Stimulated activated CD8-positive, alpha-beta memory T cell treated with anti-CD3 and anti-CD28 coated beads, Interleukin-12 subunit alpha, Interleukin-12 subunit beta, amount 100 ng/mL, for 1 hour (primary cell): Measurements from ENCODE around the gene TGM2.

Experiments
- DNase-seq: peaks from one replicate; pipeline ENCODE4 v3.0.0-alpha.2; 2020; ENCODE audit warnings: low read depth

The TGM2 gene

DNA sequence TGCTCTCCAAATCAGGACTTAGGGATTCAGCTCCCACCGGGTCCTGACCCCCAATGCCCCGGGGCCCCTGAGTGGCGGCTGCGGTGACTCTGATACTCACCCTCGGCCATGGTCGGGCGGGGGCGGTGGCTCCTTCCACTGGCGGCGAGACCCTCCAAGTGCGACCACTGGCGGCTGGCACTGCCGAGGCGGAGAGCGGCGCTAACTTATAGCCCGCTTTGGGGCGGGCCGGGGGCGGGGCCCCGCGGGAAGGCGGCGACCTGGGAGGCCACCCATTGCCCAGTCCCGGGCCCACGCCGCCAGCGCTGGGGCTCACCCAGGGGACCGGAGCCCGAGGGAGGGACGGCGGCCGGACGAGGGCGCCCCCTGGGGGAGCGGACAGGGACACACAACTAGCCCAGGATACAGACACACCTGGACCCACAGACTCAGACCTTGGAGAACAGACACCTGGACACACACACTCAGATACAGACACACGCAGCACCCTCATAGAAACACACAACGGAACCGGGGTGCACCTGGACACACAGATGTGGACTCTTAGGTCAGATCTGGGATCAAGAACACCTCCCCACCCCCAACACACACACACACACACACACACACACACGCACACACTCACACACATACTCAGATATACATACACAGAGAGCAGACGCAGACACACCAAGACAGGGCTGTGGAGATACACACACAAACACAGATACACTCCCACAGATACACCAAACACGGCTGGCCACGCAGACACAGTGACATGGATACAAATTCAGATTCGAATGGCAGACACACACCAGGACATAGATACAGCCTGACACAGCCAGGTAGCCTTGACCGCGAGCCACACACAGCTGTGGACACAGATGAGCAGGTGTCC is at the start of gene TGM2:
TGM2 (minus strand) TSS at position 182 of the 877 bp plus-strand sequence; CDS start at position 110, 72 bp downstream.
- no peak for DNase-seq

DNA sequence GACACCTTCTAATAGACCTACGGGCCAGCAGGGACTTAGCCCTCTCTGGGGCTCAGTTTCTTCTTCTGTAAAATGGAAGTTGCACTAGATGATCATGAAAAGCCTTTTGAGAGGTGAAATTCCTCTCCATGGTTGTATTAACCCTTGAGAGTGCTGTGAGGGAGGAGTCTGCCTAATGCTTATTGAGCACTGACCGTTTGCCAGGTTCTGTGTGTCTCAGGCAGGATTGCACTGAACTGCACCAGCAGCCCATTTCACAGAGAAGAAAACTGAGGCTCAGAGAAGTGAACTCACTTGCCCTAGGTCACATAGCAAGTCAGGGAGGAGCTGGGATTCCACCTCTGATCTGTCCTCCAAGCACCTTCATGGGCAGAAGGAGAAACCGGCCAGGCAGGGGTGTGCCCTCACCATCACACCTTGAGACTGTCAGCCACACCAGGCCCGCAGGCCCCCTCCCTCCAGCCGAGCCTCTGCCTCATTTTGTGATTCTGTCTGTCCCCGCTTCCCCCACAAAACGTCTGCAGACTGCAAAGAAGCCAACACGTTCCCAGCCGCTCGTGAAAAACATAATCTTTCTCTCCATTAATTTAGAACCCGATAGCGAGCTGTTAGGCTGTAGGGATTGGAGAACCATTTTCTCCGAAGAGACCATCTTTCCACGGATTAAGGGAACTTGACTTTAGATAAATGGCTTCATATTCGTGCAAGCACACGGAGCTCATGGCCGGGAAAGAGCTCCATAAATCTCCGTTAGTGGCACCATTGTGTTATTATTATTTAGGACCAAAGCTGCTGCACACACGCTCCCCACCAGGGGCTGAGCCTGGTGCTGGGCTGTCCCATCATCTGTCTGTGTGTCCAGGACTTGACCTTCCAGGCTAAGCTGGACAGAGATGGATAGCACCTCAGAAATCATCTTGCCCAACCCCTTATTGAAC is 49.5 kb upstream of the TGM2 start:
- no peak for DNase-seq

DNA sequence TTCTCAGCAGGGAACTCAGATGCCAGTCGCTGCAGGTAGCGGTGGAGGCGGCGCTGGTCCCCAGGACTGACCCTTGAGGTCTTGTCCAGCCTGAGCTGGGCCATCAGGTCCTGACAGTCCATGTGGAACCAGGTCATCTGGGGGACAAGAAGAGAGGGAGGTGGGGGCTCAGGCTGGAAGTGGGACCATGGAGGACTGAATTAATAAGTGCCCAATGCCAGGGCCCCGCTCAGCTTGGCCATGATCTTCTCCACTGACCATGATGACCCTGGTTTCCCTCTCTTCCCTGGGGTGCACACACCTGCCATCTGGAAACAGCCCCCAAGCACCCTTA is 48.5 kb upstream of the TGM2 start:
- no peak for DNase-seq

DNA sequence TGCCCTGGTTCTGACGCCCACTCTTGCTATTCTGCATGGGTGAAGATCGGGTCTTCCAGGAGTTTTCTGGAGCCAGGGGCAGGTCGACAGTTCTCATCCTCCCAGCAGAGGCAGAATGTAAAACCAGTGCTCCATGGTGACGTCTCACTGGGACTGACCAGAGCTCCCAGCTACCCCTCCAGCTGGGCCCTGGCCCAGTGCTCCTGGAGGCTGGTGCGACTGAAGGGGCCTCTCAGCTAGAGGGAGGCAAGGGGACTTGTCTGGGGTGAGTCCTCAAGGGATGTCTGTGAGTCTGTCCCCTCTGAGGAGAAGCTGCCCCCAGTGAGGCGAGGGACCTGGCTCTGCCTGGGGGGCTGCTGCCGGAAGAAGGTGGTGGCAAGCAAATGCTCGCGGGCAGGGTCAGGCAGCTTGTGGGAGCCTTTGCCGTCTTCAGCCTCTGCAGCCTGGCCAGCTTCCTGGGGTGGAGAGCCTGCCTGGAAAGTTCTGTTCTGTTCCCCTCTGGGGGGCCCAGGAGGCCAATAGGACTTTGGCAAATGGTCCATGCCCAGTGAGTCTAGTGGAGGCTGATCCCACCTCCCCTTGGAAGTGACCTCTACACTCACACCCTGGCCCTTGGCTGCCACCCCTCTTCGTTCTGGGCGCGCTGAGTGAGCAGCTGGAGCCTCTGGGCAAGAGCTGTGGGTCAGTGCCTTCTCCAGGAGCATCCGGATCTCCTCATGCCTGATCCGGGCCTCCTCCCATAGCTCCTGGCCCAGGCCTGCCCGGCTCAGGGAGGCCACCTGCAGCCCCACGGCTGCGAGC is 47.9 kb upstream of the TGM2 start:
- no peak for DNase-seq

DNA sequence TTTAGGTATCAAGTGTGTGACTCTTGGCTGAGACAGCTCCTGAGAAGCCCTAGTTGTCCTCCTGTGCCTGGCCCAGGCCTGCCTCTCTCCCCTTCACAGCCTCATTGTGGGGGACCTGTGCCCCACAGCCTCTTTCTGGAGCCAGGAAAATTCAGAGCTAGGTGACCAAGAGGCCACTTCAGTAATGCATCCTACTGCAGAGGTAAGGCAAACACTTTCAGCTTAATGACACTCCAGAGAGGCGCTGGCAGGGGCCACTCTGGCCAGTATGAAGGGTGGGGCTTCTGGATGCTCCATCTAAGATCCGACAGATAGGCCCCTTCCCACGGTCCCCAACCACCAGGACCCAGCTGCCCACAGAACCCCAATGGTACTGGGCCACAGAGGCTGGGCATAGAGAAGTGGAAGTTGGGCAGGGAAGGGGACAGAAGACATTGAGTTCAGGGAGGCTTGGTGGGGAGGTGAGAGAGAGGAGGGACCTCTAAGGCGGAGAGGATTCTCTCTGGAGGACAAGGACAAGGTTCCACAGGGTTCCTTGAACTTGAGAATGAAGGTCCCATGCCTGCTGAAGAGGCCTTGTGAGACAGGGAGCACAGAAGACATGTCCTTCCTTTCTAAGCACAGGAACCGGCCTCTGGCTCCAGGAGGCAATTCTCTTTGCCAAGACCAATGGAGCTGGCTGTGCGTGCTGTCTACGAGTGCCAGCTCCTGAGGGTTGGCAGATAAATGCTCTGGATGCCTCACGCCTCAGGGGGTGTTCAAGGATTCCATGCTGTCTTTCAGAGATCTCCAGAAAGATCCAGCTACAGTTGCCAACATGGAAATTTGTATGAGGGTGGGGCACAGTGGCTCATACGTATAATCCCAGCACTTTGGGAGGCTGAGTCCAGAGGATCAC is 46.4 kb upstream of the TGM2 start:
- no peak for DNase-seq

DNA sequence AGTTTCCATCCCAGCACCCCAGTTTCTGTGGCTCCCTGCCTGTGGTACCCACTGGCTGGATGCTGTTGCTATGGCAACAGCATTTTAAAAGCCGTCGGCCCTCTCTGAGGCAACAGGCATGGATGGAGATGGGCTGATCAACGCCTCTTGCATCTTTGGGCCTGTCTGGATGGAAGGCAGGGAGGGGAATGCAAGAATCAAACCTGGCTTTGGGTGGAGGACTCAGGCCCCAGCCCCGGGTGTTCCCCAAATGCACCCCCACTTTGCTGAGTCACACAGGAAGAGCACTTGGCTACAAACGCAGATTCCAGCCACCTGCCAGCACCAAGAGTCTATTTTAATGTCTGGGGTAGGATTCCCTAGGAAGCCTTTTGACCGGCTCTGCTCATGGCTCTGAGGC is 45.7 kb upstream of the TGM2 start:
- no peak for DNase-seq

DNA sequence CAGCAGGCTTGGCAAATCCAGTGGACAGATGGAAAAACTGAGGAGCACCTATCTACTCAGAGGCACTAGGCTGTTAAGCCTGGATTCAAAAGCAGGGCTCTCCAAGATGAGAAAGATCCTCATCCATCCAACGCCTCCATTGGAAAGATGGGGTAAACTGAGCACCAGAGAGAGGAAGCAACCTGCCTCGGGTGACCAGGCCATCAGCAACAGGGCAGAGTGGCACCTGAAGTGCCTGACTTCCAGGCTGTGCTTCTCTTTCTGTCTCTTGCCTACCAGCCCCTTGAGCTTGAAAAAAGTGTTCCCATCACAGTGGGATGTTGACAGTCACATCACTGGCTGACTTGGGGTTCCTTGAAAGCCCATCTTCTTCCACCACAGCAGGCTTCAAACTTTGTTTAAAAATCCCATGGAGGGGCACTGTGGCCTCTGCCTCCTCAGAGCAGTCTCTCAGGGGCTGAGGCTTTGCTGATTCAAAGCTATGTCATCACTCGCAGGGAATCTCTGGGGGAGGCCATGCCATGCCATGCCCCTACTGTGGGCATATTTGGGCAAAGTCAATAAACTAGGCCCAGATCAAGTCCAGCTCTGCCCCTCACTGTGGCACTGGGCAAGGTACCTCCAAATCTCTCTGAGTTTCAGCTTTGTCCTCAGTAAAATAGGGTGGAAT is 44.8 kb upstream of the TGM2 start:
- no peak for DNase-seq

DNA sequence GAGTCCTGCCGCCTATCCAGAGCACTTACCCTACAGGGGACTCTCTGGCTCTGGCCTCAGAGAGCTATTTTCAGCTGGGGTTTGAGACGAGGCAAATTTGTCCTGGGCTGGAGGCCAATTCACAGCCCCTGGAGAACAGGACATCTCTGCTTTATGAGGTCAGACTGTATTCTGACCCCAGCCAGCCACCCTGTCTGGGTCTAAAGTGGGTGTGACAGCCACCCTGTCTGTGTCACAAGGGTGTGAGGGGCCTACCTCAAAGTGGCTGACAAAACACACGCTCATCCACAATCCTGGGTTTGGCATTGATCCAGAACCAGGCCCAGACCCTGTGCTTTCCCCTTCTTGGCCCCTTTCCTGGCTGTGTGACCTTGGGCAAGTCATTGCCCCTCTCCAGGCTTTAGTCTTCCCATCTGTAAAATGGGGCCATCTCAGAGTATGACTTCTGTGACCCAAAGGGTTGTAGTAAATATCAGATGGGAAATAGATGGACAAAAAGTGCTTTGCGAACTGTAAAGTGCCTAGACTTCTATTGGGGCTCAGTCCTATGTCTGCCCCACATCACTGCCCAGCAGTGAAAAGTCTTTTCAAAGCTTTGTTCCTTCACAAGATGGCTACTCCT is 44.1 kb upstream of the TGM2 start:
- no peak for DNase-seq

DNA sequence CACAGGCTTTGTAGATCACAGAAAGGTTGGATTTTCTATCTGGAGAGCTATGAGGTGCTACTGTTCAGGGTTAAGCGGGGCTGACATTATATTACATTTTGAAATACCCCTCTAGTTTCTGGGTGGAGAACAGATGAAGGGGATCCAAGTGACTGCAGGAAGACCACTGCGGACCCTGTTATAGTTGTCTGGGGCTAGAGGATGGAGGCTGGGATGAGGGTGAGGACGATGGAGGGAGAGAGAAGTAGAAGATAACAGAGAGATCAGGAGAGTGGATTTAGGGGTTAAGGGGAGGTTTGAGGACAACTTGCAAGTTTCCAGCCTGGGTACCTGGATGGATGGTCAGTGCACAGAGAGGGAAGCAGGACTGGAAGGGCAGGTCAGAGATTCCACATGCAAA is 43.5 kb upstream of the TGM2 start:
- no peak for DNase-seq

DNA sequence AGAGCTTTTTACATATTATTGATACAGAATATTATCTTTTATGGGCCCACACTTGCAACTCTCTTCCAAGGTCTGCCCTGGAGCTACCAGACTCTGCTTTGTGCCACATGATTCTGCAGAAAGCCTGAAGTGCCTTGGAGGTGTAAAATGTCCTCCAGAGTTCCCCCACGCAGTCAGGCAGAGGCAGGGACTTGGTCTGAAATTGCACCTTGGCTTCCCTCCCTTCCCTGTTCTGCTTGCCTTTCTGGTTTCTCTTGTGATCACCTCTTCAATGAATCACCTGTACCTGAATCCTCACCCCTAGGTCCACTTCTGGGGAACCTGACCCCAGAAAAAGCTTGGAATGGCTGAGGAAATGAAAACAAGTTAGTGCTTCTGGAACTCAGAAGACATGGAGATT is 43.0 kb upstream of the TGM2 start:
- DNase-seq, result no peak

DNA sequence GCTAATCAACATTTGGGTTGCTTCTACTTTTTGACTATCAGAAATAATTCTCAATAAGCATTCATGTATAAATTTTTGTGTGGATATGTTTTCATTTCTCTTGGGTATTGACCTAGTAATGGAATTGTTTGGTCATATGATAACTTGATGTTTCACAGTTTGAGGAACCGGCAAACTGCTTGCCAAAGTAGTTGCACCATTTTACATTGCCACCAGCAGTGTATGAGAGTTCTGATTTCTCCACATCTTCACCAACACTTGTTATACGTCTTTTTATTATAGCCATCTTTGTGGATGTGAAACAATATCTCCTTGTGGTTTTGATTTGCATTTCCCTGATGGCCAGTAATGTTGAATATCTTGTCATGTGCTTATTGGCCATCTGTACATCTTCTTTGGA is 42.6 kb upstream of the TGM2 start:
- DNase-seq, result no peak

DNA sequence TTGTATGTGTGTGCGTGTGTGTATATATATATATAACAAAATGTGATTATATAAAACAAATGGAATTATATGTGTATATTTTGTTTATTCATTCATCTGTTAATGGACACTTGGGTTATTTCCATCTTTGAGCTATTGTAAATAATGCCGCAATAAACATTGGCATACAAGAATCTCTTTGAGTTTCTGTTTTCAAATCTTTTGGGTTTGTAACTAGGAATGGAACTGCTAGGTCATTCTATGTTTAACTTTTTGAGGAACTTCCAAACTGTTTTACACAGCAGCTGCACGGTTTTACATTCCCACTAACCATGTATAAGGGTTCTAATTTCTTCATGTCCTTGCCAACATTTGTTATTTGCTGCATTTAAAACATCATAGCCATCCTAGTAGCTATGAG is 39.9 kb upstream of the TGM2 start:
- DNase-seq, result no peak

DNA sequence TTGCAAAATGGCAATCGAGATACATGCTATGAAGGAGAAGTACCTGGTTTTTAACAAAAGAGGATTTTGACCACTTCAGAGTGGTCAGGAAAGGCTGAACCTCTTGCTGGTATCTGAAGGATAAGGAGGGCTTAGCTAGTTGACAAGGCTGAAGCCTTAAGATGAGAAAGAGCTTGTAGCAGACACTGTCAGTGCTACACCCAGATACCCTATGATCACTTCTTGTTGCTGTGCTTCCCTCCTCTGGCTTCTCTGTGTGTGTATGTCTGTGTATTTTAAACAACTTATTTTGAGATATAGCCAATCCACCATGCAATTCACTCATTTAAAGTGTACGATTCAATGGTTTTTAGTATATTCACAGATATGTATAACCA is 38.9 kb upstream of the TGM2 start:
- DNase-seq, result no peak

DNA sequence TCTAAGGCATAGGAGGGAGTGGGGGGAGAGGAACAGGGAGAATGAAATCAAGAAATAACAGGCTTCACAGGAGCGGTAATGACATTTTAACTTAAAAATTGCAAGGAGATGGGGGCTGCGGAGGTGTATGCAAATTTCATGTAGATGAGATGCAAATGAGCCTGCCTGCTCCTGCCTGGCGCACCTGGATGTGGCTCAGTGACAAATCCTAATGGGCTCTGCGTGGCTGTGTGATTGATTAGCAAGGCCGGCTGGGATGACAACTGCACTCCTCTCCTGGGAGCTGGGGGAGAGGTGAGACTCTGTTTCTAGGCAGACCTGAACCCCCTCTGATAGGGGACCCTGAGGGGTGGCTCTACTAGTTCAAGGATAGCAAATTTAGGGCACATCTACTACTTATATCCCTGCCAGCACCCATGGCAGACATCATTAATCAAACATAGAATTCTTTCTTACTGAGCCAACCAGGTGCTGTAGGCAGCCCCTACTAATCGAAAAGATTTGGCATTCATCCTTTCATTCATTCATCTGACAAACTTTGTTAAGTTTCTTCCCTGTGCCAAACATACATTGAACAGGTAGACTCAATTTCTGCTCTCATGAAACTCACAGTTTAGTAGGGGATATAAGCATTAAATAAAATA is 38.4 kb upstream of the TGM2 start:
- no peak for DNase-seq

DNA sequence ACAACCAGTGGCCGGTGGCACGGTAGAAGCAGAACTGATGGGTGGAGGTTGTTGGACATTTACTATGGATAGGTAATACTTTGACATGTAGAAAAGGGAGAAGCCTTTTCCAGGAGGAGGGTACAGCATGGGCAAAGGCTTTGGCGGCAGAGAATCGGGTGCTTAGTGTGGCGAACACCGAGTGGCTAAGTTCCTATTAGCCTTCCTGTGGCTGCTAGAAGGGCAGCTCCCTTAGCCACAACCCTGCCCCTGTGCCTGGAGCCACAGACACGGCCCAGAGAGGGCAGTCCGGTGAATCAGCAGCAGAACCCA is 37.9 kb upstream of the TGM2 start:
- no peak for DNase-seq

DNA sequence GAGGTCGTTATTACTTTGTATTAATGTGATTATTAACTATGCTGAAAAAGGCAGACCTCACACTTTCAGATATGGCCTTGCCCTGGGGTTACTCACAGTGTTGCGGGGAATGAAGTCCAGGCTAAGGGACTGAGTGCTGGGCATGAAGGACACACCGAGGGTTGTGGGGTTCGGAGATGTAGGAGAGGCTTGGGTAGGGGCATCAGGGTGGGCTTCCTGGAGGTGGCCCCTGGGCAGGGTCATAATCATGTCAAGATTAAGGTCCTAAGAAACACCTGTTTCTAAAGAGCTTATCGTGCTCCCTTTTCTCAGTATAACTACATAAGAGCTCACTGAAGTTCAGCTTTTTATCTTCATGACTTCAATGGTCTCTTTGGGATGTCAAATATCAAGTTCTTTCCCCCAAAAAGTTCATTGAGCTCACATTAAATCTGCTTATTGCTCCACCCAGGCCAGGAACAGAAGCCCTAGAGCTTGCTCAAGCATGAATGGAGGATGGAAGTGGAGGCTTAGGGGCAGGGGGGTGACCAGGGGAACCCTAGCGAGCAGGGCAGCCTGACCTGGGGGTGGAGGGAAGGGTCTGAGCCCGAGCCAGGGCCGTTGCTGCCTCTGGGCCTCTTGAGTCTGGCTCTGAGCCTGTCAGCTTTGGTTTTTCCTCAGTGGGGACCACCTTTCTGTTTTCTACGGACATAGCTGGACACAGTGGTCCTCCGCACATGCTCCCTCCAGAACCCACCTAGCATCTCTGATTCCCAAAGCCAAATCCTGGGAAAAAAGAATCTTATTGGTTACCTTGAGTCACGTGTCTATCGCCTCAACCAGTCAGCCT is 37.3 kb upstream of the TGM2 start:
- no peak for DNase-seq

DNA sequence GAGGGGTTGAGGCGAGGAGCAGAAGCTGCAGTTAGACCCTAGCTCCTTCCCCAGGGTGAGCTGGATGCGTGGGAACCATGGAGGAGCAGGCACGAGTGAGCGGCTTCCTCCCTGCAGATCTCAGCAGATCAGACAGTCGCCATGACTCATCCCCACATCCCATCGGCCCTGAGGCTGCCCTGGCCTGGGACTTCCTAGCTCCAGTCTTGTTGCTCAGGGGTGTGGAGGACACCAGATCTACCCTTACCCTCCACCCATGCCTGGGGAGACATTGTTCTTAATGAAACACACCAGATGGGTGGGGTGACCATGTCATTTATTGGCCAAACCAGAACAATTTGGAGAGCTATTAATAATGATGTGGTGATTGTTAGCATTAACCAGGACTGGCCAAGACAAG is 36.3 kb upstream of the TGM2 start:
- DNase-seq, result no peak

DNA sequence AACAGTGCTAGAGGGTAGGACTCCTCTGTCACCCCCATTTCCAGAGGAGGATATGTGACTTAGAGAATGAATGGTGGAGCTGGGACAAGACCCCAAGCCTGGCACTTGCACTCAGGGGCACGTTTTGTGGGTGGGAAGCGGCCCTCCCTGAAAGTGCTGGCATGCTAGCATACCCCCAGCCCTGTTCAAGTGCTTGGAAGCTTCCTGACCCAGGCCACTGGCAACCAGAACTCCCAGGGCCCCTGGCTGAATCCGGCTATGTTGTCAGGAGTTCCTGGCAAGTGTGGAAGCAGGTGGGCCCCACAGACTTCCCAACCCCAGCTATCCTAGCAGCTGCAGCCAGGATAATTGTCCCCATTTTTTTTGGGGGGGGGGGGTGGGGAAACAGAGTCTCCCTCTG is 35.6 kb upstream of the TGM2 start:
- no peak for DNase-seq
